Stomach (tissue), 4 donors: ENCODE data around the gene DEPDC4.

Experiments used
- CTCF ChIP-seq, 7 experiments: fragments of 450-650 bp in 4 of 7; fragments of 200-600 bp in 3 of 7; sonication (generic) in 3 of 7; IDR thresholded peaks; one replicate each; pipeline ENCODE4 v1.5.1; 2016 to 2019; ENCODE audit warnings: antibody characterized with exemption in 7 of 7, control low read depth in 2 of 7, mild to moderate bottlenecking in 1 of 7
- POLR2A ChIP-seq, 4 donors: fragments of 450-650 bp; IDR thresholded peaks; one replicate each; pipeline ENCODE4 v1.6.1; 2016; ENCODE audit warnings: antibody characterized with exemption in 4 of 4, control low read depth in 2 of 4, mild to moderate bottlenecking in 1 of 4, moderate library complexity in 1 of 4
- POLR2AphosphoS5 ChIP-seq, 3 donors: sonication (generic); formaldehyde crosslinking; IDR thresholded peaks; one replicate each; pipeline ENCODE4 v1.6.1; 2016; ENCODE audit warnings: antibody characterized with exemption in 3 of 3

- TF ChIP-seq CTCF (IDR thresholded peaks at IDR 0.05) (no peak), POLR2A (IDR thresholded peaks at IDR 0.05) (no peak), POLR2AphosphoS5 (IDR thresholded peaks at IDR 0.05) (peak in 1 of 3 donors; percentile 20)
These were observed 67.3 kb downstream of the DEPDC4 start for GRCh38 chr12:100199347-100200149.
